ENCODE measurements around the gene TMEM119. TPM values are rescaled to one million over a fixed set of nuclear protein-coding genes. Genes with fewer than 3 reads are reported as not detected.

The TMEM119 gene
- total RNA-seq, 1 experiment from 2014 or later: not detected

DNA sequence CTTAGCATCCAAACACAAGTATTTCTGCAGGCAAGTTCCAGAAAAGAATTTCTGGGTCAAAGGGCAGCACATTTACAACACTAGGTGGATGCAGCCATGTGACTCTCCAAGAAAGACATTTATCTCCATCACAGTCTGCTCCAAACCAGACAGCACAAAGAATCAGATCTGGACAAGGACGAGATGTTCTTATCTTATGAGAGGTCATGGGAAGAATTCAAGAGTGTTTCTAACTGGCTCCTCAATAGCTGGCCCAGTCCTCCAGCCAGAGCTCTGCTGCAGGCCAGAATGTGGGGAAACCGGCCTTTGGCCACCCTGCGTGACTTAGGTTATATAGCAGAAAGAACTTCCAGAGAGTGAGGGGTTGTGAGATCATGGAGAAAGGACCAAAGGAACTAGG, 17.4 kb downstream of the TMEM119 start:
- intact Hi-C loops (cut with micrococcal nuclease; ENCODE audit: unreplicated experiment): no loop called here

DNA sequence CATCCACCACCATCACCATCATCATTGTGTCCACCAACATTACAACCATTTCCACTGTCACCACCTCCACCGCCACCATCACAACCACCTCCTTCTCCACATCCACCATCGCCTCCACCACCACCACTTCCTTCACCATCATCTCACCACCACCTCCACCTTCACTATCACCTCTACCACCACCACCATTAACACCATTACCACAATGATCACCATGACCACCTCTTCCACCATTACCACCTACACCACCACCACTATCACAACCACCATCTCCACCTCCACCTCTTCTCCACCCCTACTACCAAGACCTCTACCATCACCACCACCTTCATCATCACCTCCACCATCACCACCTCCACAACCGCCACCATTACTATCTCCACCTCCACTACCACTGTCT, 19.1 kb downstream of the TMEM119 start:
- no peak for ATAC-seq
- ChIA-PET POLR2A (no interaction called here), CTCF (no interaction called here)
- no peaks in the 10 kb centered on the region for H3K36me3 ChIP-seq (ENCODE audit: control insufficient read depth, insufficient read depth, low read length)
- no peak overlapping the region for H3K4me3 ChIP-seq (ENCODE audit: low read depth in 2 of 2, low read length in 2 of 2)
- H3K9me3 ChIP-seq (ENCODE audit: control insufficient read depth, insufficient read depth, low read depth, low read length): no peaks in the 10 kb centered on the region
- BruUV-seq (replicated peaks): no TSS peak
- intact Hi-C loops (cut with micrococcal nuclease; ENCODE audit: unreplicated experiment): no loop called here
- in situ Hi-C loops (cut with HindIII; ENCODE audit: low pct_unique_long_range_greater_than_20kb, low sequenced_read_pairs): no loop called here
- DNase-seq (ENCODE audit: low read depth, low spot score): no peak
- no peaks in the 10 kb centered on the region for H3K27me3 ChIP-seq (ENCODE audit: control insufficient read depth, insufficient read depth, low read length)
- TF ChIP-seq TCF7L2 (IDR thresholded peaks at IDR 0.05; ENCODE audit: low read depth, low read length): no peak
- no peak for TF ChIP-seq POLR2AphosphoS5 (IDR thresholded peaks at IDR 0.05; ENCODE audit: low read depth, low read length)
- no peak overlapping the region for H3K27ac ChIP-seq (ENCODE audit: low read length)
- no peaks in the 10 kb centered on the region for H3K4me1 ChIP-seq (ENCODE audit: control insufficient read depth, insufficient read depth, low read length)

More for the DNA sequence above, 17.4 kb downstream of the TMEM119 start:
- TF ChIP-seq TCF7L2 (IDR thresholded peaks at IDR 0.05; ENCODE audit: low read depth, low read length): no peak
- TF ChIP-seq, protein P1, sequence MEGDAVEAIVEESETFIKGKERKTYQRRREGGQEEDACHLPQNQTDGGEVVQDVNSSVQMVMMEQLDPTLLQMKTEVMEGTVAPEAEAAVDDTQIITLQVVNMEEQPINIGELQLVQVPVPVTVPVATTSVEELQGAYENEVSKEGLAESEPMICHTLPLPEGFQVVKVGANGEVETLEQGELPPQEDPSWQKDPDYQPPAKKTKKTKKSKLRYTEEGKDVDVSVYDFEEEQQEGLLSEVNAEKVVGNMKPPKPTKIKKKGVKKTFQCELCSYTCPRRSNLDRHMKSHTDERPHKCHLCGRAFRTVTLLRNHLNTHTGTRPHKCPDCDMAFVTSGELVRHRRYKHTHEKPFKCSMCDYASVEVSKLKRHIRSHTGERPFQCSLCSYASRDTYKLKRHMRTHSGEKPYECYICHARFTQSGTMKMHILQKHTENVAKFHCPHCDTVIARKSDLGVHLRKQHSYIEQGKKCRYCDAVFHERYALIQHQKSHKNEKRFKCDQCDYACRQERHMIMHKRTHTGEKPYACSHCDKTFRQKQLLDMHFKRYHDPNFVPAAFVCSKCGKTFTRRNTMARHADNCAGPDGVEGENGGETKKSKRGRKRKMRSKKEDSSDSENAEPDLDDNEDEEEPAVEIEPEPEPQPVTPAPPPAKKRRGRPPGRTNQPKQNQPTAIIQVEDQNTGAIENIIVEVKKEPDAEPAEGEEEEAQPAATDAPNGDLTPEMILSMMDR (IDR thresholded peaks at IDR 0.05): no peak
- no peak for TF ChIP-seq POLR2AphosphoS5 (IDR thresholded peaks at IDR 0.05; ENCODE audit: low read depth, low read length)
- TF ChIP-seq, protein P2, sequence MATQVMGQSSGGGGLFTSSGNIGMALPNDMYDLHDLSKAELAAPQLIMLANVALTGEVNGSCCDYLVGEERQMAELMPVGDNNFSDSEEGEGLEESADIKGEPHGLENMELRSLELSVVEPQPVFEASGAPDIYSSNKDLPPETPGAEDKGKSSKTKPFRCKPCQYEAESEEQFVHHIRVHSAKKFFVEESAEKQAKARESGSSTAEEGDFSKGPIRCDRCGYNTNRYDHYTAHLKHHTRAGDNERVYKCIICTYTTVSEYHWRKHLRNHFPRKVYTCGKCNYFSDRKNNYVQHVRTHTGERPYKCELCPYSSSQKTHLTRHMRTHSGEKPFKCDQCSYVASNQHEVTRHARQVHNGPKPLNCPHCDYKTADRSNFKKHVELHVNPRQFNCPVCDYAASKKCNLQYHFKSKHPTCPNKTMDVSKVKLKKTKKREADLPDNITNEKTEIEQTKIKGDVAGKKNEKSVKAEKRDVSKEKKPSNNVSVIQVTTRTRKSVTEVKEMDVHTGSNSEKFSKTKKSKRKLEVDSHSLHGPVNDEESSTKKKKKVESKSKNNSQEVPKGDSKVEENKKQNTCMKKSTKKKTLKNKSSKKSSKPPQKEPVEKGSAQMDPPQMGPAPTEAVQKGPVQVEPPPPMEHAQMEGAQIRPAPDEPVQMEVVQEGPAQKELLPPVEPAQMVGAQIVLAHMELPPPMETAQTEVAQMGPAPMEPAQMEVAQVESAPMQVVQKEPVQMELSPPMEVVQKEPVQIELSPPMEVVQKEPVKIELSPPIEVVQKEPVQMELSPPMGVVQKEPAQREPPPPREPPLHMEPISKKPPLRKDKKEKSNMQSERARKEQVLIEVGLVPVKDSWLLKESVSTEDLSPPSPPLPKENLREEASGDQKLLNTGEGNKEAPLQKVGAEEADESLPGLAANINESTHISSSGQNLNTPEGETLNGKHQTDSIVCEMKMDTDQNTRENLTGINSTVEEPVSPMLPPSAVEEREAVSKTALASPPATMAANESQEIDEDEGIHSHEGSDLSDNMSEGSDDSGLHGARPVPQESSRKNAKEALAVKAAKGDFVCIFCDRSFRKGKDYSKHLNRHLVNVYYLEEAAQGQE (IDR thresholded peaks at IDR 0.05; ENCODE audit: insufficient read depth in 1 of 2, low read depth in 2 of 2, low read length in 1 of 2): no peak
- TF ChIP-seq SIN3A (IDR thresholded peaks at IDR 0.05; ENCODE audit: borderline replicate concordance, insufficient read depth, low read depth, low read length): no peak
- no peak for ATAC-seq
- no peak for DNase-seq (ENCODE audit: low read depth, low spot score)
- Histone ChIP-seq H3K27me3 (ENCODE audit: control insufficient read depth, insufficient read depth, low read length) (no peaks in the 10 kb centered on the region), H3K36me3 (ENCODE audit: control insufficient read depth, insufficient read depth, low read length) (no peaks in the 10 kb centered on the region), H3K4me1 (ENCODE audit: control insufficient read depth, insufficient read depth, low read length) (no peaks in the 10 kb centered on the region), H3K9me3 (ENCODE audit: control insufficient read depth, insufficient read depth, low read depth, low read length) (no peaks in the 10 kb centered on the region), H3K4me3 (ENCODE audit: low read depth in 2 of 2, low read length in 2 of 2) (no peak overlapping the region), H3K27ac (ENCODE audit: low read length) (no peak overlapping the region)
- in situ Hi-C loops (cut with HindIII; ENCODE audit: low pct_unique_long_range_greater_than_20kb, low sequenced_read_pairs): no loop called here
- ChIA-PET CTCF (interaction anchor here (0.9 kb wide), 1 partner anchor 37 kb away, joined by 7 read pairs; no protein-coding TSS in a partner anchor), POLR2A (no interaction called here)
- BruUV-seq (replicated peaks): no TSS peak

DNA sequence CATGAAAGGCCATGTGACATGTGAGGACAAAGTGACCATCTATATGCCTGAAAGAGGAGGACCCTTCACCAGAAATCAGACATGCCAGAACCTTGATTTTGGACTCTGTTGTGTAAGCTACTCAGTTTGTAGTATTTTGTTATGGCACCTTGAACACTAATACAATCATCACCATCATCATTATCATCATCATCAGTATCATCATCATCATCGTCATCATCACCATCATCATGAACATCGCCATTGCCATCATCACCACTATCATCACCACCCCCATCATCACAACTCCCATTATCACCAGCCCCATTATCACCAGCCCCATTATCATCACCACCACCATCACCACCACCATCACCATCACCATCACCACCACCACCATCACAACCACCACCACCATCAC, 19.6 kb downstream of the TMEM119 start:
- no peak overlapping the region for H3K4me3 ChIP-seq (ENCODE audit: low read depth in 2 of 2, low read length in 2 of 2)
- no peaks in the 10 kb centered on the region for H3K36me3 ChIP-seq (ENCODE audit: control insufficient read depth, insufficient read depth, low read length)
- ATAC-seq (no peak), DNase-seq (ENCODE audit: low read depth, low spot score) (no peak)
- ChIA-PET CTCF (no interaction called here), POLR2A (no interaction called here)
- H3K27me3 ChIP-seq (ENCODE audit: control insufficient read depth, insufficient read depth, low read length): no peaks in the 10 kb centered on the region
- no peaks in the 10 kb centered on the region for H3K9me3 ChIP-seq (ENCODE audit: control insufficient read depth, insufficient read depth, low read depth, low read length)
- TF ChIP-seq, protein P1 (IDR thresholded peaks at IDR 0.05): no peak
- BruUV-seq (replicated peaks): no TSS peak
- in situ Hi-C loops (cut with HindIII; ENCODE audit: low pct_unique_long_range_greater_than_20kb, low sequenced_read_pairs) (no loop called here), intact Hi-C loops (cut with micrococcal nuclease; ENCODE audit: unreplicated experiment) (no loop called here)
- no peak overlapping the region for H3K27ac ChIP-seq (ENCODE audit: low read length)
- no peaks in the 10 kb centered on the region for H3K4me1 ChIP-seq (ENCODE audit: control insufficient read depth, insufficient read depth, low read length)

Measured in Panc1 (cell line).